Measurements from ENCODE around the gene MSI2. TPM values are rescaled to one million over a fixed set of nuclear protein-coding genes. Genes with fewer than 3 reads are reported as not detected.
"Not testable (repeated sequence)": the region's sequence is repeated elsewhere in the genome, so short reads cannot be mapped to it uniquely, and the experiment has no call there.

MSI2 gene
- total RNA-seq, 4 donors from 2014 or later: 27.3 to 50.4 (median 36.8) TPM

GRCh38 chr17:57495771-57496170 lies 239.4 kb downstream of the MSI2 start:
- WGBS, 2 donors (ENCODE audit: low coverage in 1 of 2): 100% methylated on average over 4 to 6 of the region's 6 CpGs
- H3K4me3 ChIP-seq: no peak overlapping the region
- peaks cover 0 to 8% (median 0%) of the 10 kb centered on the region in 3 donors for H3K4me1 ChIP-seq
- no peak for ATAC-seq
- H3K9me3 ChIP-seq: no peaks in the 10 kb centered on the region
- H3K36me3 ChIP-seq: no peaks in the 10 kb centered on the region
- TF ChIP-seq POLR2A (IDR thresholded peaks at IDR 0.05) (no peak), EP300 (IDR thresholded peaks at IDR 0.05) (no peak), CTCF (IDR thresholded peaks at IDR 0.05) (no peak), POLR2AphosphoS5 (IDR thresholded peaks at IDR 0.05) (no peak)
- no peak overlapping the region for H3K27ac ChIP-seq
- no peaks in the 10 kb centered on the region for H3K27me3 ChIP-seq

- TF ChIP-seq POLR2AphosphoS5 (IDR thresholded peaks at IDR 0.05) (no peak), EP300 (IDR thresholded peaks at IDR 0.05) (no peak), CTCF (IDR thresholded peaks at IDR 0.05) (no peak), POLR2A (IDR thresholded peaks at IDR 0.05) (no peak)
- no peaks in the 10 kb centered on the region for H3K36me3 ChIP-seq
- no peak overlapping the region for H3K4me3 ChIP-seq
- H3K4me1 ChIP-seq: peaks cover 0 to 2% (median 0%) of the 10 kb centered on the region in 3 donors
- no peaks in the 10 kb centered on the region for H3K27me3 ChIP-seq
- WGBS, 2 donors (ENCODE audit: low coverage in 1 of 2): 94 to 98% methylated on average over 6 to 8 of the region's 11 CpGs
- H3K9me3 ChIP-seq: no peaks in the 10 kb centered on the region
- no peak for ATAC-seq
- H3K27ac ChIP-seq: no peak overlapping the region
Observed at GRCh38 chr17:57496382-57496781, 240.1 kb downstream of the MSI2 start.

DNA sequence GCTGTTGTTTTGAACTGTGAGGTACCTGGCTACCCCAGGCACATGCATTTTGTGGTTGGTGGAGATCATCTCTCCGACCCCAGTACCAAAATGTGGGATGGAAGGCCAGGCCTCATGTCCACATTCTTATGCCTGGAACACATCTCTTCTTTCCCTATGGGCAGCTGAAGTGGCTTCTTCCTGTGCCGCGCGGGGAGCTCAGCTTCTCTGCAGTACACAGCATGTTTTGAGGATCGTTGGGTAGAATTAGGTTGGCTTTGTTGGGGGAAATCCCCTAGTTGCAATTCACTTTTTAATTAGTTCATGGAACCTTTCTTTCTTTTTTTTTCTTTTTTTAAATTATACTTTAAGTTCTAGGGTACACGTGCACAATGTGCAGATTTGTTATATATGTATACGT lies 242.1 kb downstream of the MSI2 start:
- Histone ChIP-seq H3K27ac (no peak overlapping the region), H3K4me1 (no peaks in the 10 kb centered on the region), H3K4me3 (no peak overlapping the region), H3K9me3 (no peaks in the 10 kb centered on the region), H3K36me3 (no peaks in the 10 kb centered on the region), H3K27me3 (no peaks in the 10 kb centered on the region)
- WGBS, 2 donors (ENCODE audit: low coverage in 1 of 2): 89 to 92% methylated on average over 3 to 7 of the region's 7 CpGs
- TF ChIP-seq CTCF (IDR thresholded peaks at IDR 0.05) (no peak), POLR2A (IDR thresholded peaks at IDR 0.05) (no peak), EP300 (IDR thresholded peaks at IDR 0.05) (no peak), POLR2AphosphoS5 (IDR thresholded peaks at IDR 0.05) (no peak)
- no peak for ATAC-seq

- ATAC-seq, H3K4me1 ChIP-seq, H3K9me3 ChIP-seq, H3K36me3 ChIP-seq, H3K27ac ChIP-seq, H3K4me3 ChIP-seq, H3K27me3 ChIP-seq: not testable (repeated sequence)
- WGBS, 2 donors (ENCODE audit: low coverage in 1 of 2): 100% methylated on average over 1 of the region's 3 CpGs
Observed at GRCh38 chr17:57499221-57499620, 242.9 kb downstream of the MSI2 start.

- no peaks in the 10 kb centered on the region for H3K4me1 ChIP-seq
- no peaks in the 10 kb centered on the region for H3K9me3 ChIP-seq
- no peaks in the 10 kb centered on the region for H3K36me3 ChIP-seq
- no peak for TF ChIP-seq POLR2A (IDR thresholded peaks at IDR 0.05)
- no peak for TF ChIP-seq CTCF (IDR thresholded peaks at IDR 0.05)
- no peak for TF ChIP-seq POLR2AphosphoS5 (IDR thresholded peaks at IDR 0.05)
- TF ChIP-seq EP300 (IDR thresholded peaks at IDR 0.05): no peak
- H3K27ac ChIP-seq: no peak overlapping the region
- no peak for ATAC-seq
- no peaks in the 10 kb centered on the region for H3K27me3 ChIP-seq
- no peak overlapping the region for H3K4me3 ChIP-seq
- WGBS, 2 donors (ENCODE audit: low coverage in 1 of 2): 93 to 95% methylated on average over 4 to 5 of the region's 6 CpGs
Observed at GRCh38 chr17:57499648-57500049, 243.3 kb downstream of the MSI2 start.

Measured in gastroesophageal sphincter (tissue), 4 donors.